DND-41 (cell line): ENCODE results near the gene GLB1L3.

Experiments
- ATAC-seq: fragments of 200-7000 bp; cut with Tn5 transposase; 3 replicates; pipeline ENCODE4 v1.9.1; 2021; ENCODE audit warnings: low read depth; ENCODE audit not compliant: insufficient read depth
- DNase-seq: peaks from one replicate; pipeline ENCODE4 v3.0.0-alpha.2; 2020
- H2AFZ ChIP-seq: 2 replicates; pipeline ENCODE4 v1.6.0; 2012; ENCODE audit warnings: low read depth, low read length
- H3K27ac ChIP-seq: 2 replicates; pipeline ENCODE4 v1.5.1; 2012; ENCODE audit warnings: low read length, inconsistent platforms
- H3K27me3 ChIP-seq: fragments of 200-600 bp; sonication (generic); 2 replicates; pipeline ENCODE4 v1.6.0; 2012; ENCODE audit warnings: low read length, mild to moderate bottlenecking, inconsistent platforms; ENCODE audit not compliant: insufficient read depth, poor library complexity
- H3K36me3 ChIP-seq: 2 replicates; pipeline ENCODE4 v1.5.1; 2012; ENCODE audit warnings: low read length, inconsistent platforms; ENCODE audit not compliant: insufficient read depth
- H3K4me1 ChIP-seq: 2 replicates; pipeline ENCODE4 v1.5.1; 2012; ENCODE audit warnings: mild to moderate bottlenecking, low read length; ENCODE audit not compliant: insufficient read depth
- H3K4me2 ChIP-seq: 2 replicates; pipeline ENCODE4 v1.6.0; 2012; ENCODE audit warnings: mild to moderate bottlenecking, moderate library complexity, low read length, inconsistent platforms; ENCODE audit not compliant: insufficient read depth
- H3K4me3 ChIP-seq, 2 experiments: fragments of 200-600 bp in 1 of 2; shearing (Covaris generic) in 1 of 2; 2 replicates each; pipeline ENCODE4 v1.5.1; 2012 to 2016; ENCODE audit warnings: inconsistent platforms in 2 of 2, low read length in 2 of 2, mild to moderate bottlenecking in 2 of 2, low read depth in 1 of 2, moderate library complexity in 1 of 2
- H3K79me2 ChIP-seq: 2 replicates; pipeline ENCODE4 v1.6.0; 2012; ENCODE audit warnings: low read length, inconsistent platforms; ENCODE audit not compliant: insufficient read depth
- H3K9ac ChIP-seq: 2 replicates; pipeline ENCODE4 v1.6.0; 2012; ENCODE audit warnings: low read depth, mild to moderate bottlenecking, inconsistent platforms, low read length, moderate library complexity
- H3K9me3 ChIP-seq: 2 replicates; pipeline ENCODE4 v1.5.1; 2012; ENCODE audit warnings: low read length, moderate library complexity, mild to moderate bottlenecking, inconsistent platforms; ENCODE audit not compliant: insufficient read depth, severe bottlenecking
- H4K20me1 ChIP-seq: 2 replicates; pipeline ENCODE4 v1.6.0; 2012; ENCODE audit warnings: low read length; ENCODE audit not compliant: insufficient read depth
- EZH2 ChIP-seq: IDR thresholded peaks from 3 replicates; pipeline ENCODE4 v1.6.1; 2012; ENCODE audit warnings: borderline replicate concordance, low read depth, mild to moderate bottlenecking, moderate library complexity, low read length, inconsistent platforms; ENCODE audit not compliant: severe bottlenecking
- TF ChIP-seq, protein P1 (sequence below): IDR thresholded peaks from 2 replicates; pipeline ENCODE4 v1.5.1; 2012; ENCODE audit warnings: borderline replicate concordance, low read length, moderate library complexity, mild to moderate bottlenecking; ENCODE audit not compliant: poor library complexity, severe bottlenecking; ENCODE audit errors: extremely low read depth

Gene GLB1L3

GRCh38 chr11:134267966-134268365 is 8.2 kb upstream of the GLB1L3 start:
- Histone ChIP-seq H3K4me1 (peaks cover 40% of the 10 kb centered on the region), H3K36me3 (peaks cover 16% of the 10 kb centered on the region; the same call in 1 of the 2 replicates), H4K20me1 (no peaks in the 10 kb centered on the region), H3K4me2 (no peak overlapping the region), H3K27me3 (no peaks in the 10 kb centered on the region), H3K79me2 (peaks cover 56% of the 10 kb centered on the region), H3K9me3 (no peaks in the 10 kb centered on the region), H3K9ac (no peak overlapping the region), H3K4me3 (no peak overlapping the region), H2AFZ (no peak overlapping the region), H3K27ac (peak overlapping the region; percentile 3; the same call in 1 of the 2 replicates)
- TF ChIP-seq, protein P1, sequence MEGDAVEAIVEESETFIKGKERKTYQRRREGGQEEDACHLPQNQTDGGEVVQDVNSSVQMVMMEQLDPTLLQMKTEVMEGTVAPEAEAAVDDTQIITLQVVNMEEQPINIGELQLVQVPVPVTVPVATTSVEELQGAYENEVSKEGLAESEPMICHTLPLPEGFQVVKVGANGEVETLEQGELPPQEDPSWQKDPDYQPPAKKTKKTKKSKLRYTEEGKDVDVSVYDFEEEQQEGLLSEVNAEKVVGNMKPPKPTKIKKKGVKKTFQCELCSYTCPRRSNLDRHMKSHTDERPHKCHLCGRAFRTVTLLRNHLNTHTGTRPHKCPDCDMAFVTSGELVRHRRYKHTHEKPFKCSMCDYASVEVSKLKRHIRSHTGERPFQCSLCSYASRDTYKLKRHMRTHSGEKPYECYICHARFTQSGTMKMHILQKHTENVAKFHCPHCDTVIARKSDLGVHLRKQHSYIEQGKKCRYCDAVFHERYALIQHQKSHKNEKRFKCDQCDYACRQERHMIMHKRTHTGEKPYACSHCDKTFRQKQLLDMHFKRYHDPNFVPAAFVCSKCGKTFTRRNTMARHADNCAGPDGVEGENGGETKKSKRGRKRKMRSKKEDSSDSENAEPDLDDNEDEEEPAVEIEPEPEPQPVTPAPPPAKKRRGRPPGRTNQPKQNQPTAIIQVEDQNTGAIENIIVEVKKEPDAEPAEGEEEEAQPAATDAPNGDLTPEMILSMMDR, result no peak
- TF ChIP-seq EZH2, result no peak
- no peak for ATAC-seq
- no peak for DNase-seq

DNA sequence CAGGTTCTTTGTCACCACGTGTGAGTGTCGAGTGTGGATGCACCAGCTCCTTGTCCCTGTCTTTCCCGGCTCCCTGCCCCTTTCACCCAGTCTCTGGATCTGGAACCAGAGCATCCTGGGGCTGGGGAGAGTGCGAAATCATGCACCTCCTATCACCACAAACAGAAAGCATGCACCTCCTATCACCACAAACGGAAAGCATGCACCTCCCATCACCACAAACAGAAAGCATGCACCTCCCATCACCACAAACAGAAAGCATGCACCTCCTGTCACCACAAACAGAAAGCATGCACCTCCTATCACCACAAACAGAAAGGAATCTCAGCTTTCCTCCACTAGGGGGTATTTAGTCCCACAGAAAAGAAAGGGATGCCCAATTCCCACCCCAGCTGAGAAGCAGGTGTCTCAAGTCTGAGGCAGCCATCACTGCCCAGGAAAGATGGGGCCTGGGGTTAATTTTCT is 5.9 kb upstream of the GLB1L3 start:
- Histone ChIP-seq H3K79me2 (peaks cover 74% of the 10 kb centered on the region), H3K4me2 (peak overlapping the region; percentile 50), H3K36me3 (no peaks in the 10 kb centered on the region), H2AFZ (peak overlapping the region; percentile 36; the same call in 1 of the 2 replicates), H3K9me3 (no peaks in the 10 kb centered on the region), H3K27ac (peak overlapping the region; percentile 89), H3K4me1 (peaks cover 63% of the 10 kb centered on the region), H3K27me3 (no peaks in the 10 kb centered on the region), H3K4me3 (peak overlapping the region in 1 of 2 experiments; percentile 40; a peak in 2 of 4 replicates), H3K9ac (peak overlapping the region; percentile 49), H4K20me1 (no peaks in the 10 kb centered on the region)
- DNase-seq (peak; percentile 82), ATAC-seq (peak; percentile 83)
- TF ChIP-seq, protein P1, result peak; percentile 84
- TF ChIP-seq EZH2, result no peak

DNA sequence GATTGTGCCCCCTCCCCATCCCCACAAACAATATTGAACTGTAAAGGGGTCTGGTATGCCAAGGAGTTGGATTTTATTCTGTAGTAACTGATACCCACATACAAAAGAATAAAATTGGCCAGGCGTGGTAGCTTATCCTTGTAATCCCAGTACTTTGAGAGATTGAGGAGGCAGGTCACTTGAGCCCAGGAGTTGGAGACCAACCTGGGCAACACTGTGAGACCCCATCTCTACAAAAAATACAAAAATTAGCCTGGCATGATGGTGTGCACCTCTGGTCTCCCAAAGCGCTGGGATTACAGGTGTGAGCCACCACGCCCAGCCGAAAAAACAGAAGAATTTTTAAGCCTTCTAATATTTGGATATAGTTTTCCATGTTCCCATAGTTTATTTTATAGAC is 4.2 kb upstream of the GLB1L3 start:
- Histone ChIP-seq H3K4me2 (peak overlapping the region; percentile 92), H3K79me2 (peaks cover 72% of the 10 kb centered on the region), H3K4me3 (no peak overlapping the region), H3K9me3 (no peaks in the 10 kb centered on the region), H3K36me3 (no peaks in the 10 kb centered on the region), H3K9ac (no peak overlapping the region), H4K20me1 (no peaks in the 10 kb centered on the region), H3K4me1 (peaks cover 70% of the 10 kb centered on the region), H3K27ac (peak overlapping the region; percentile 88), H2AFZ (no peak overlapping the region), H3K27me3 (no peaks in the 10 kb centered on the region)
- ATAC-seq, result no peak
- TF ChIP-seq, protein P1, result no peak
- TF ChIP-seq EZH2, result no peak
- no peak for DNase-seq
